Stomach smooth muscle (tissue), 2 donors: ENCODE results near the gene GOLGA1.

Experiments
- H3K27ac ChIP-seq: one replicate; pipeline ENCODE4 v1.7.0; 2013; ENCODE audit warnings: mild to moderate bottlenecking, low read length, inconsistent platforms
- H3K27me3 ChIP-seq, 2 donors: one replicate each; pipeline ENCODE4 v1.7.0; 2013; ENCODE audit warnings: low read length in 2 of 2; ENCODE audit not compliant: insufficient read depth in 2 of 2, control insufficient read depth in 1 of 2
- H3K36me3 ChIP-seq, 2 donors: one replicate each; pipeline ENCODE4 v1.7.0; 2013; ENCODE audit warnings: low read length in 2 of 2; ENCODE audit not compliant: control insufficient read depth in 2 of 2, insufficient read depth in 2 of 2
- H3K4me1 ChIP-seq: one replicate; pipeline ENCODE4 v1.7.0; 2013; ENCODE audit warnings: low read length; ENCODE audit not compliant: control insufficient read depth, insufficient read depth
- H3K4me3 ChIP-seq, 2 donors: one replicate each; pipeline ENCODE4 v1.7.0; 2013; ENCODE audit warnings: low read length in 2 of 2
- H3K9ac ChIP-seq, 2 donors: one replicate each; pipeline ENCODE4 v1.7.0; 2013; ENCODE audit warnings: low read length in 2 of 2, mild to moderate bottlenecking in 1 of 2
- H3K9me3 ChIP-seq, 2 donors: one replicate each; pipeline ENCODE4 v1.7.0; 2013; ENCODE audit warnings: low read length in 2 of 2; ENCODE audit not compliant: control insufficient read depth in 2 of 2
- donor health status: healthy.
- donor health status: Pancreatic carcinoma.

The GOLGA1 gene

GRCh38 chr9:124835026-124835557 lies 105.8 kb downstream of the GOLGA1 start:
- no peaks in the 10 kb centered on the region for H3K27me3 ChIP-seq
- H3K4me1 ChIP-seq: peaks cover 30% of the 10 kb centered on the region
- H3K27ac ChIP-seq: peak overlapping the region; percentile 67
- no peaks in the 10 kb centered on the region for H3K9me3 ChIP-seq
- H3K36me3 ChIP-seq: no peaks in the 10 kb centered on the region
- peak overlapping the region; percentile 53 to 55 for H3K9ac ChIP-seq
- peak overlapping the region; percentile 61 to 66 for H3K4me3 ChIP-seq

DNA sequence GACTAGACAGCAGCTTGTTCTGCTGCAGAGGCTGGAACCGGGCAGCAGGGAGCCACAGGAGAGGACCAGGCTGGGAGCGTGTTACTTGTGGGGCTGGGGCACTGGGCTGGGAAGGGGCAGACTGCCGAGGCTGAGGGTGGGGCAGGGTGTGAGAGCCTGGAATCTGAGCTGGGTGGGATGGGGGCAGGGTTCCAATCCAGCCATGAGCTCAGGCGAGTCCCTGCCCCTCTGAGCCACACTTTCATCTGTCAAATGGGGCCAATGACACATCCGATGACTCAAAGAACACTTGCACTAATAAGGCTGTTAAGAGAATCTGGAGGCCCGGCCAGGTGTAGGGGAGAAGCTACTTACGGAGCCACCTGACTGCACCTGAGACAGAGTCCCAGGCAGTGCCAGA lies 106.3 kb downstream of the GOLGA1 start:
- Histone ChIP-seq H3K27me3 (no peaks in the 10 kb centered on the region), H3K4me1 (peaks cover 30% of the 10 kb centered on the region), H3K27ac (peak overlapping the region; percentile 67), H3K36me3 (no peaks in the 10 kb centered on the region), H3K4me3 (peak overlapping the region; percentile 61 to 66), H3K9me3 (no peaks in the 10 kb centered on the region), H3K9ac (peak overlapping the region; percentile 53 to 55)

GRCh38 chr9:124831642-124832364 lies 109.1 kb downstream of the GOLGA1 start:
- H3K27ac ChIP-seq: peak overlapping the region; percentile 67
- no peak overlapping the region for H3K9ac ChIP-seq
- no peaks in the 10 kb centered on the region for H3K9me3 ChIP-seq
- H3K27me3 ChIP-seq: no peaks in the 10 kb centered on the region
- H3K36me3 ChIP-seq: no peaks in the 10 kb centered on the region
- no peak overlapping the region for H3K4me3 ChIP-seq
- H3K4me1 ChIP-seq: peaks cover 30% of the 10 kb centered on the region

- Histone ChIP-seq H3K9ac (no peak overlapping the region), H3K4me1 (peaks cover 23% of the 10 kb centered on the region), H3K27ac (no peak overlapping the region), H3K36me3 (no peaks in the 10 kb centered on the region), H3K27me3 (no peaks in the 10 kb centered on the region), H3K9me3 (no peaks in the 10 kb centered on the region), H3K4me3 (no peak overlapping the region)
Observed at GRCh38 chr9:124830593-124830992, 110.3 kb downstream of the GOLGA1 start.

GRCh38 chr9:124829334-124829669 lies 111.6 kb downstream of the GOLGA1 start:
- Histone ChIP-seq H3K4me3 (no peak overlapping the region), H3K4me1 (peaks cover 10% of the 10 kb centered on the region), H3K9ac (no peak overlapping the region), H3K36me3 (no peaks in the 10 kb centered on the region), H3K27me3 (no peaks in the 10 kb centered on the region), H3K9me3 (no peaks in the 10 kb centered on the region), H3K27ac (no peak overlapping the region)

- Histone ChIP-seq H3K27me3 (no peaks in the 10 kb centered on the region), H3K4me3 (no peak overlapping the region), H3K9me3 (no peaks in the 10 kb centered on the region), H3K4me1 (peaks cover 7% of the 10 kb centered on the region), H3K9ac (no peak overlapping the region), H3K36me3 (no peaks in the 10 kb centered on the region), H3K27ac (no peak overlapping the region)
Observed at GRCh38 chr9:124828489-124829333, 112.2 kb downstream of the GOLGA1 start.
